Prostate gland (tissue), 2 donors: ENCODE data around the gene TSR1. TPM values are rescaled to one million over a fixed set of nuclear protein-coding genes. Genes with fewer than 3 reads are reported as not detected.

Source experiments
- DNase-seq: peaks from one replicate; pipeline ENCODE4 v3.0.0-alpha.2; 2019; ENCODE audit warnings: low spot score
- H3K27ac ChIP-seq, 2 donors: fragments of 200-600 bp; sonication (generic); 2 replicates each; pipeline ENCODE4 v1.5.1; 2017 to 2019
- H3K27me3 ChIP-seq: fragments of 200-600 bp; sonication (generic); replicated peaks from 2 replicates; pipeline ENCODE4 v1.5.1; 2019; ENCODE audit not compliant: insufficient read depth
- H3K36me3 ChIP-seq, 2 donors: fragments of 200-600 bp; sonication (generic); 1 replicate in 1 of 2; 2 replicates in 1 of 2; pipeline versions ENCODE4 v1.5.1 to v1.8.1; 2017 to 2019
- H3K4me1 ChIP-seq: fragments of 200-600 bp; sonication (generic); replicated peaks from 2 replicates; pipeline ENCODE4 v1.5.1; 2019
- H3K4me3 ChIP-seq, 2 donors: fragments of 200-600 bp; sonication (generic); 2 replicates each; pipeline ENCODE4 v1.5.1; 2017 to 2019
- H3K9me3 ChIP-seq: fragments of 200-600 bp; sonication (generic); 2 replicates; pipeline ENCODE4 v1.5.1; 2017
- CTCF ChIP-seq, 4 experiments: fragments of 200-600 bp in 2 of 4; fragments of 450-650 bp in 2 of 4; sonication (generic) in 2 of 4; IDR thresholded peaks; 1 replicate in 3 of 4; 2 replicates in 1 of 4; pipeline ENCODE4 v1.5.1; 2016 to 2019; ENCODE audit warnings: antibody characterized with exemption in 4 of 4, mild to moderate bottlenecking in 2 of 4, moderate library complexity in 2 of 4
- POLR2A ChIP-seq: fragments of 450-650 bp; IDR thresholded peaks from one replicate; pipeline ENCODE4 v1.6.1; 2016; ENCODE audit warnings: antibody characterized with exemption, mild to moderate bottlenecking
- POLR2AphosphoS5 ChIP-seq: sonication (generic); formaldehyde crosslinking; IDR thresholded peaks from one replicate; pipeline ENCODE4 v1.6.1; 2017; ENCODE audit warnings: antibody characterized with exemption
- WGBS: methylation state at CpG from one replicate; pipeline ENCODE4 v1.1.5; 2018; 5-methylcytosine and 5-hydroxymethylcytosine counted together
- intact Hi-C: fragments of 100-400 bp; cut with DNase I; formaldehyde crosslinking; loops from one replicate; pipeline ENCODE4 v1.14.2; 2022
- total RNA-seq, 2 donors: library from RNA; depleted of rRNA; stranded (reverse); fragments of >200 nt; gene quantifications; one replicate each; pipeline ENCODE4 v1.1.0, GENCODE V29; 2016

Gene TSR1
- total RNA-seq, 2 donors from 2014 or later: 34.8 to 42.9 TPM

DNA sequence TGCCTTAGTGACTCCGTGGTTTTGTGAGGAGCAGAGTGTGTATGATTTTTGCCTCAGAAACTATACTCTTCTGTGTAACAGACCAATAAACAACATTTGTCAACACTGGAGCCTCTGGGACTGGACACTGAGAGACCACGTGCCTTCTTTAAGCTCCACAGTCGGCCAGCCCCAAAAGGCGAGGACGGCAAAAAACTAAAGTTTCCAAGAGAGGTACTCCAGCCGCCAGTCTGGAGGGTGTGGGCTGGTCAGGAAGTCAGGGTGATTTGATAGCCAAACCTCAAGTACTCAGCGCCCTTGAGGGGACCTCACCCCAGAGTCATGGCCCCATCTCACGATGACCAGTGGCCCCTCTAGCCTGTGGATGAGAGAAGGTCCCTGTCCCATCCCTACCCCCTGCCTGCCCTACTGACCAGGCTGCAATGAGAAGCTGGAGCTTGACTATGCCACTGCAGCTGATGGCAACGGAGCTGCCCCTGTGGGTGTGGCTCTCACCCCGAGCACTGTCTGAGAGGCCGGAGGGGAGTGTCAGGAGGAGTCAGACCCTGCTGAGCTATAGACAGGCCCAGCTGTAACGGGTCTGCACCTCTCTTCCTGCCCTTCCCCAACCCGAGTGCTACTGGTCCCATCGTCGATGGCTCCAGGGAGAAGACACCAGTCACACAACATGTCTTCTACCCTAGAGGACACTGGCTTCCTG lies 44.8 kb upstream of the TSR1 start:
- 72% methylated on average over 15 of the region's 15 CpGs for WGBS
- peaks cover 13% of the 10 kb centered on the region for H3K4me1 ChIP-seq
- intact Hi-C loops: no loop called here
- no peaks in the 10 kb centered on the region for H3K36me3 ChIP-seq
- no peaks in the 10 kb centered on the region for H3K27me3 ChIP-seq
- DNase-seq: no peak
- H3K4me3 ChIP-seq: no peak overlapping the region
- TF ChIP-seq POLR2AphosphoS5 (peak; percentile 15), CTCF (IDR thresholded peaks at IDR 0.05) (no peak)
- no peaks in the 10 kb centered on the region for H3K9me3 ChIP-seq
- peak overlapping the region; percentile 28 to 29 for H3K27ac ChIP-seq

GRCh38 chr17:2380226-2380922 lies 44.1 kb upstream of the TSR1 start:
- Histone ChIP-seq H3K9me3 (no peaks in the 10 kb centered on the region), H3K4me3 (no peak overlapping the region), H3K4me1 (peaks cover 13% of the 10 kb centered on the region), H3K36me3 (no peaks in the 10 kb centered on the region), H3K27me3 (no peaks in the 10 kb centered on the region), H3K27ac (peak overlapping the region; percentile 28 to 29)
- 52% methylated on average over 12 of the region's 16 CpGs for WGBS
- TF ChIP-seq CTCF (IDR thresholded peaks at IDR 0.05) (no peak), POLR2A (no peak), POLR2AphosphoS5 (no peak)
- DNase-seq: no peak
- intact Hi-C loops: no loop called here

DNA sequence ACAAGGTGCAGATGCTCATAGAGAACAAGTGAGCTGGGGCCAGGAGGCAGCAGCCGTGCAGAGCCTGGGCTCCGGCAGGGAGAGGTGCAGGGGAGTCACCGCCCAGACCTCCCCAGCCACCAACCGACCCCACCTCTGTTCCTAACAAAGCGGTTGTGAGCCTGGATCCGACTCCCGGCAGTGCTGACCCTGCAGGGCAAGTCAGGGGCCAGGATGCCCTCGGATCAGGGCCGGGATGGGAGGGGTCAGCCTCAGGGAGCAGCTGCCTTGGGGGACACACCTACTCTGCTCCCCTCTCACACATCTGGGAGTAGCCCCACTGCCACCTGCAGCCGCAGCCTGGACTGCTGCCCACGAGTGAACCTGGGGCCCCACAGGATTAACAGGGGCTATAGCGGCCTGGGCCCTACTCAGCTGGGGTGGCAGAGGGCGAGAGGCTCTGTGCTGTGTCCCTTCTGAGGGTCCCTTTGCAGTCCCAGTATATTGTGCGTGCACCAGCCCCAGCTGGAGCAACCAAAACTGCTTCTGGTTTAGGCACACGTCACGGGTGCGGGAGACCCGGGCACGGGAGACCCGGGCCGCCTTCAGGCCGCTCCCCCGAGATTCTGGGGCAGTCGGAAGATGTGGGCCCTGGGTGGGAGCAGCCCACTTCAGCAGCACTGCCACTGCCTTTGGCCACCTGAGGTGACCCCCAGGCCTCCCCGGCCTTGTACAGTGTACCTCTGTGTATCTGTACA lies 43.4 kb upstream of the TSR1 start:
- Histone ChIP-seq H3K4me1 (peaks cover 16% of the 10 kb centered on the region), H3K9me3 (no peaks in the 10 kb centered on the region), H3K4me3 (no peak overlapping the region), H3K27me3 (no peaks in the 10 kb centered on the region), H3K27ac (peak overlapping the region; percentile 28 to 29), H3K36me3 (no peaks in the 10 kb centered on the region)
- TF ChIP-seq CTCF (IDR thresholded peaks at IDR 0.05): no peak
- no peak for TF ChIP-seq POLR2AphosphoS5
- TF ChIP-seq POLR2A: no peak
- DNase-seq: no peak
- 80% methylated on average over 22 of the region's 25 CpGs for WGBS
- intact Hi-C loops: no loop called here

DNA sequence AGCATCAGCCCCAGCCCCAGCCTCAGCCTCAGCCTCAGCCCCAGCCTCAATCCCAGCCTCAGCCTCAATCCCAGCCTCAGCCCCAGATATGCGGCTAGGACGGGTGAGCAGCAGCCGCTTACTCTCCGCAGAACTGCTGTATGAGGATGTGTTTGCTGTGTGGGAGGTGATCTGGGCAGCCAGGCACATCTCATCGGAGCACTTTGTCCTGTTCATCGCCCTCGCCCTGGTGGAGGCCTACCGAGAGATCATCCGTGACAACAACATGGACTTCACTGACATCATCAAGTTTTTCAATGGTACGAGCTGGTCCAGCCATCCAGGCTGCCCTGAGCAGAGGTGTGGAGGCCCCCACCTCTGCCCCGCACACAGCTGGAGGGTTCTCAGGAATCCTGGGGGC lies 42.6 kb upstream of the TSR1 start:
- no peaks in the 10 kb centered on the region for H3K27me3 ChIP-seq
- TF ChIP-seq CTCF (IDR thresholded peaks at IDR 0.05): no peak
- no peak for TF ChIP-seq POLR2AphosphoS5
- TF ChIP-seq POLR2A: no peak
- no peak overlapping the region for H3K27ac ChIP-seq
- intact Hi-C loops: no loop called here
- no peaks in the 10 kb centered on the region for H3K9me3 ChIP-seq
- H3K36me3 ChIP-seq: peaks cover 0 to 1% of the 10 kb centered on the region in 2 donors
- H3K4me1 ChIP-seq: peaks cover 12% of the 10 kb centered on the region
- H3K4me3 ChIP-seq: no peak overlapping the region
- 85% methylated on average over 11 of the region's 11 CpGs for WGBS
- DNase-seq: no peak
